ENCODE measurements around the gene MED22.
"Not testable (repeated sequence)": the region's sequence is repeated elsewhere in the genome, so short reads cannot be mapped to it uniquely, and the experiment has no call there.

MED22 gene

DNA sequence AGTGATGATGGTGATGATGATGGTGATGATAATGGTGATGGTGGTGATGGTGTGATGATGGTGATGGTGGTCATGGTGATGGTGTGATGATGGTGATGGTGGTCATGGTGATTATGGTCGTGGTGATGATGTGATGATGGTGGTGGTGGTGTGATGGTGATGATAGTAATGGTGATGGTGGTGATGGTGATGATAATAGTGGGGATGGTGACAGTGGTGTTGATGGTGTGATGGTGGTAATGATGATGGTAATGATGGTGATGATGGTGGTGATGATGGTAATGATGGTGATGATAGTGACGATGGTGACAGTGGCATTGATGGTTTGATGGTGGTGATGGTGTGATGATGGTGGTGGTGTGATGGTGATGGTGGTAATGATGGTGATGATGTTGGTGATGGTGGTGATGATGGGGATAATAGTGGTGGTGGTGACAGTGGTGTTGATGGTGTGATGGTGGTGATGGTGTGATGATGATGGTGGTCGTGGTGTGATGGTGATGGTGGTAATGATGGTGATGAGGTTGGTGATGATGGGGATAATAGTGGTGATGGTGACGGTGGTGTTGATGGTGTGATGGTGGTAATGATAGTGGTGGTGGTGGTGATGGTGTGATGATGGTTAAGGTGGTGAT is 34.7 kb upstream of the MED22 start:
- H3K4me3 ChIP-seq (ENCODE audit: low read depth, low read length), result no peak overlapping the region
- no peak for DNase-seq (ENCODE audit: low read depth)
- no peak for TF ChIP-seq CTCF (conservative IDR thresholded peaks at IDR 0.05; ENCODE audit: low read depth, low read length)

DNA sequence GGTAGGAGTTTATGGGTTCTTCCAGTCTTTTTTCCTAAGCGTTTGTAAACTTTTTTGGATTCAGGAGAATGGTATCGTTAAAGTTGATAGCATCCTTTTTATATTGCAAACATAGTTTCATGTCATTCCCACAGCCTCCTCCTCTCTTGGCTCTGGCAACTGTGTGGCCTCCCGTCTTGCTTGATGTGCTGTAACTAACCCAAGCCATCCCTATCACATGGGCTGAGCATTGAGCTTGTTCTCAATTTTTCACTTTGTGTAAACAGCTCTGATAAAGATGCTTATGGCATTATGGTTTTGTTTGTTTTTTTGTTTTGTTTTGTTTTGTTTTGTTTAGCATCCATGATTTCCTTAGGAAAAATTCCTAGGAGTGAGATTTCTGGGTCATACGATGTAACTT is 32.8 kb upstream of the MED22 start:
- H3K4me3 ChIP-seq (ENCODE audit: low read depth, low read length), result no peak overlapping the region
- DNase-seq (ENCODE audit: low read depth), result no peak
- no peak for TF ChIP-seq CTCF (conservative IDR thresholded peaks at IDR 0.05; ENCODE audit: low read depth, low read length)

- no peak overlapping the region for H3K4me3 ChIP-seq (ENCODE audit: low read depth, low read length)
- TF ChIP-seq CTCF (conservative IDR thresholded peaks at IDR 0.05; ENCODE audit: low read depth, low read length), result no peak
- no peak for DNase-seq (ENCODE audit: low read depth)
Observed at GRCh38 chr9:133379153-133380086, 31.5 kb upstream of the MED22 start.

GRCh38 chr9:133378408-133378962 is 30.6 kb upstream of the MED22 start:
- DNase-seq (ENCODE audit: low read depth), result no peak
- no peak for TF ChIP-seq CTCF (conservative IDR thresholded peaks at IDR 0.05; ENCODE audit: low read depth, low read length)
- no peak overlapping the region for H3K4me3 ChIP-seq (ENCODE audit: low read depth, low read length)

DNA sequence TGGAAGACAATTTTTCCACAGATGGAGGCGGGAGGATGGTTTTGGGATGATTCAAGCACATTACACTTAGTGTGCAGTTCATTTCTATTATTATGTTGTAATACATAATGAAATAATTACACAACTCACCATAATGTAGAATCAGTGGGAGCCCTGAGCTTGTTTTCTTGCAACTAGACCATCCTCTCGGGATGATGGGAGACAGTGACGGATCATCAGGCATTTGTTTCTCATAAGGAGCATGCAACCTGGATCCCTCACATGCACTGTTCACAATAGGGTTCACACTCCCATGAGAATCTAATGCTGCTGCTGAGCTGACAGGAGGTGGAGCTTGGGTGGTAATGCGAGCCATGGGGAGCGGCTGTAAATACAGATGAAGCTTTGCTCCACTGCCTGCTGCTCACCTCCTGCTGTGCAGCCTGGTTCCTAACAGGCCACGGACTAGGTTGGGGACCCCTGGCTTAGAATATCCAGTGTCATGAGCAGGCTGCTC is 29.8 kb upstream of the MED22 start:
- peak; percentile 70 for DNase-seq (ENCODE audit: low read depth)
- no peak overlapping the region for H3K4me3 ChIP-seq (ENCODE audit: low read depth, low read length)
- TF ChIP-seq CTCF (conservative IDR thresholded peaks at IDR 0.05; ENCODE audit: low read depth, low read length), result no peak

DNA sequence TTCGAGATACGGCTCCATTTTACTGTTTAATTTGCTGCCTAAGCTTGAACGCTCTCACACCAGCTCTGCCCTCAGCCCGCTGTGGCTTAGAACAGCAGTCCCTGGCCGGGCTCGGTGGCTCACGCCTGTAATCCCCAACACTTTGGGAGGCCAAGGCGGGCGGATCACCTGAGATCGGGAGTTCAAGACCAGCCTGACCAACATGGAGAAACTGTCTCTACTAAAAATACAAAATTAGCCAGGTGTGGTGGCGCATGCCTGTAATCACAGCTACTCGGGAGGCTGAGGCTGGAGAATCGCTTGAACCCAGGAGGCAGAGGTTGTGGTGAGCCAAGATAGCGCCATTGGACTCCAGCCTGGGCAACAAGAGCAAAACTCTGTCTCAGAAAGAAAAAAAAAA is 29.3 kb upstream of the MED22 start:
- H3K4me3 ChIP-seq (ENCODE audit: low read depth, low read length); DNase-seq (ENCODE audit: low read depth): not testable (repeated sequence)

Measured in choroid plexus epithelial cell (primary cell).